GM21723 (cell line): ENCODE results near the gene LDHD.

ENCODE experiments used
- ATAC-seq: cut with Tn5 transposase; IDR thresholded peaks from one replicate; pipeline ENCODE4 v1.9.1; 2021; ENCODE audit warnings: mild to moderate bottlenecking, moderate library complexity; ENCODE audit not compliant: unreplicated experiment

The LDHD gene

DNA sequence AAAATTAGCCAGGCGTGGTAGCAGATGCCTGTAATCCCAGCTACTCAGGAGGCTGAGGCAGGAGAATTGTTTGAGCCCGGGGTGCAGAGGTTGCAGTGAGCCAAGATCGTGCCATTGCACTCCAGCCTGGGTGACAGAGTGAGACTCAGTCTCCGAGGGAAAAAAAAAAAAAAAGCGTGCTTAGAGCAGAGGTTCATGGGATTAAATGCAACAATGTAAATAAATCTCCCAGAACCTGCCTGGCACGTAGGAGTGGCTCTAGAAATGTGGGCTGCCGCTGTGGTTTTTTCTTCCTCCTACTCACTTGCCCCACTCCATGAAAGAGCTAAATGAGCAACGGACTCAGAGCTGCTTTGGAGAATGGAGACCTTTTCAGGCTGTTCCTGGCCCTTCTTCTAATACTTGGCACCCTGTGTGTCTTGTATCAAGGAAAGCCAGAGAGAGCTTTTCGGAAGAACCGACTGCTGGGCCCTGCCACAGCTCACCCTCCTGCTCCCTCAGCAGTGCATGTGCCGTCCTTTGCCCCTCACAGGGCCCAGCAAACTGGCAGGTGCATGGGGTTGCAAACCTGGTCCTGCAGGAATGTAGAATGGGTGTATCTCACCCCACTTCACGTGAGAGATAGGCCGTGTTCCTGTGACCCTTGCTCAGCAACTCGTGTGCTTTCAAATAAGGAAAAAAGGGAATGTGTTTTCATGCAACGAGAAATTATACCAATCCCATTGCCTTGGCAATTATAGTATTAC lies 52.0 kb downstream of the LDHD start:
- no peak for ATAC-seq

DNA sequence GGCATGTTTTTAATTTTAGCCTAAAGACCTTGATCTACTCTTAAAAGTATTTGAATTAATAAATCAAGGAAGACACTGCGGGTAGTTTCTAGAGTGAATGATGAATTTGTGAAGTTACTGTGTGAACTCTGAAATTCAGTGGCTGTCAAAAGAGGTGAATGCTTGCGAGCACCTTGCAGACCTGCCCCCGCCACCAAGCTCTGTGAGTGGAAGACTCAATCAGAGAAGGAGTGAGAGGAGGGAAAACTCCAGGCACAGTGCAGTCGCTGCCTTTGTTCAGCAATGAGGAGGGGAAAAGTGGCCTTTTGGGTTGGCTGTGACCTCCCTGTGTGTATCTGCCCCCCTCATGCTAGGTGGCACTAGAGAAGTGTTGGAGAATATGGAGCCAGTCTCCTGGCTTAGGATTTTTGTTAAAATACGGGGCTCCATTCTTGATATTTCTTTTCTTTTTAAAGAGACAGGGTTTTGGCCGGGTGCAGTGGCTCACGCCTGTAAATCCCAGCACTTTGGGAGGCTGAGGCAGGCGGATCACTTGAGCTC lies 53.0 kb downstream of the LDHD start:
- no peak for ATAC-seq

DNA sequence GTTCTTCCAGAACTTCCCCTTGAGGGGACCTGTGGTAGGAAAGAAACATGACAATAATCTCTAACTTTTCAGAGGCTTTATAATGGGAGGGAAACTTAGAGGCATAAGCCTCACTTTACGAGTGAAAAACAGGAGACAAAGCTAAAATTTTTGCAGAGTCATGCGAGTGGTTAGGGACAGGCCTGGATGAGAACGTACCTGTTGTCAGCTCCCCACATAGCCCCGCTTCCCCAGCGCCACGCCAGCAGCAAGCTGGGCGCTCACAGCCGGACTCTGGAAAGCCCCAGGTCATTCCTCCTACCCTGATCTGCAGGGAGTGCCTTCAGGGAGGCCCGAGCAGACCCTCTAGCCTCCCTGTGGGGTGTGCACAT lies 53.6 kb downstream of the LDHD start:
- ATAC-seq, result no peak

DNA sequence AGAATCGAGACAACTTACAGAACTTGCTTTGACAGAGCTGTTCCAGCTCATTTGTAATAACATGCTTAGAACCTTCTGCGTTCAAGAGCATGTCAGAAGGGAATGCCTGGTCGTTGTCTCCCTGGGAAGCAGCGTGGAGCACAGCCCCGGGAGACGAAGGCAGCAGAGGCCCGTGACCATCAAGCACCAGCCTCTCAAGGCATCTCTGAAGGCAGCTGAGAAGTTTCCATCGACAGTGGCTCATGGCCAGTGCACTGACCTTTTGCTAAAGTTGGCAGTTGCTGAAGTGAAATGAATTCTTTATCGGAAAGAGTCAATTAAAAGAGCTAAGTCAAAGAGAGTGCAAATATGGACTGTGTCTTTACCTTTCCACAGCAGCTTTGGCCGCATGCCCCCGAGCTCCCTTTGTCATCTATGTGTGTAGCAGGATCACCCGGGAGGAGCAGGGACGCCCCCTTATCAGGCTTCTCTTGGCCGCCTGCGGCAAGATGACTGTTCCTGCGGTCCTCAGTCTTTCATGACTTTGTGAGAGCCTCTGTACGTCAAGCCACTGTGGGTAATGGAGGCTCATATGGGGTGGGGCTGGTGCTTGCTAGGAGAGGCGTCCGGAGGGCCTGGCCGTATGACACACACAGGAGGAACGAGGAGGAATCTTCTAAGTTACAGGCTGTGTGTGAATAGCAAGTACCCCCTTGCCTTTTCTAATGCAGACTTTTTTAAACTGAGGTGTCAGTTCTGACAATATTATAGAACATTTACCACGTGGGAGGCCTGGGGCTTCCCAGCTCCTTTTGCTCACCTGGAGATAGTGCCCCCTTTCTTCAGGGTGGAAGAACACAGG lies 54.2 kb downstream of the LDHD start:
- no peak for ATAC-seq
